Lower leg skin (tissue), 4 donors: ENCODE results near the gene CIAO1. TPM values are rescaled to one million over a fixed set of nuclear protein-coding genes. Genes with fewer than 3 reads are reported as not detected.

Source experiments
- DNase-seq, 2 donors: peaks; one replicate each; pipeline ENCODE4 v3.0.0-alpha.2; 2019; ENCODE audit warnings: low spot score in 2 of 2
- H3K4me3 ChIP-seq: fragments of 200-600 bp; sonication (generic); 2 replicates; pipeline ENCODE4 v1.5.1; 2017; ENCODE audit warnings: mild to moderate bottlenecking, low read depth; ENCODE audit not compliant: poor library complexity, severe bottlenecking
- CTCF ChIP-seq, 3 donors: fragments of 450-650 bp; IDR thresholded peaks; one replicate each; pipeline ENCODE4 v1.5.1; 2016; ENCODE audit warnings: antibody characterized with exemption in 3 of 3, mild to moderate bottlenecking in 3 of 3, moderate library complexity in 2 of 3
- POLR2A ChIP-seq, 2 donors: fragments of 450-650 bp; IDR thresholded peaks; one replicate each; pipeline ENCODE4 v1.6.1; 2016 to 2017; ENCODE audit warnings: antibody characterized with exemption in 2 of 2, mild to moderate bottlenecking in 1 of 2, moderate library complexity in 1 of 2
- WGBS, 2 donors: methylation state at CpG; one replicate each; pipeline ENCODE4 v1.1.5; 2018; 5-methylcytosine and 5-hydroxymethylcytosine counted together
- intact Hi-C: fragments of 100-400 bp; cut with DNase I; formaldehyde crosslinking; loops from one replicate; pipeline ENCODE4 v1.15.0; 2023; ENCODE audit warnings: low total_unique reads
- total RNA-seq, 4 donors: library from RNA; depleted of rRNA; stranded (reverse); fragments of >200 nt; gene quantifications; one replicate each; pipeline ENCODE4 v1.1.0, GENCODE V29; 2016

CIAO1 gene
- total RNA-seq, 4 donors from 2014 or later, result 86.1 to 115 (median 96.2) TPM

DNA sequence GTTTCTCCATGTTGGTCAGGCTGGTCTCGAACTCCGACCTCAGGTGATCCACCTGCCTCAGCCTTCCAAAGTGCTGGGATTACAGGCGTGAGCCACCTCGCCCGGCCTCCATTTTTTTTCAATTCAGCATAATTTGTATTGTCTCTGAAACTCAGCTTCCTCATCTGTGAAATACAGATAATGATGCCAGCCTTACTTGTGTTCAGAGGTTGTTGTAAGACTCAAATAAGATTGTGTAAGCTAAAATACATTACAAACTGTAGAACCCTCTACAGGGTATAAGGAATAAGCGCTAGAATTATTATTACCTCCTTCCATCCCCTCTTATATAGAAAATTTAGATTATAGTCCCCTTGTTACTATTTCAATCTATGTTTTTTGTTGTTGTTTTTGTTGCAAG lies 32.6 kb upstream of the CIAO1 start:
- TF ChIP-seq CTCF (IDR thresholded peaks at IDR 0.05) (no peak), POLR2A (IDR thresholded peaks at IDR 0.05) (no peak)
- H3K4me3 ChIP-seq, result no peak overlapping the region
- no peak for DNase-seq
- intact Hi-C loops, result no loop called here
- WGBS, 2 donors, result 92% methylated on average over 6 of the region's 6 CpGs

DNA sequence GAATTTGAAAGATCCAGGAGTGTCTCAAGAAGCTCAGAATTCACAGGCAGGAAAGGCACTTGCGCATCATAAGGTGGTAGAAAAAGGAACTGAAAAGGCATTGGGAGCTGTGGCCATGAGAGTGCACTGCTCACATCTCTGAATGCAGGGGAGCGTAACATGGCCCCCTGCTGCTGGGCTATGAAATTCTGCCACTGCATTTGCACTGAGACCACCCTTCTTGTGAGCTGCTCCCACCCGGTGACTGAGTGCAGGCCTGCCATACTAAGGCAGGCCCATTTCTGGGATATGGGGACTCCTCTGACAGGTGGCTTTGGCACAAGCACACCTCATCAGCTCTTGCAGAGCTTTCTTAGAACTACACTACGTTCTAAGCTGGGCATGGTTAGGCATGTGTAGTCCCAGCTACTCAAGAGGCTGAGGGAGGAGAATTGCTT lies 32.1 kb upstream of the CIAO1 start:
- TF ChIP-seq CTCF (IDR thresholded peaks at IDR 0.05), result no peak
- no peak for TF ChIP-seq POLR2A (IDR thresholded peaks at IDR 0.05)
- H3K4me3 ChIP-seq, result no peak overlapping the region
- DNase-seq, result no peak
- WGBS, 2 donors, result 83 to 90% methylated on average over 4 of the region's 4 CpGs
- intact Hi-C loops, result no loop called here

GRCh38 chr2:96236882-96237281 lies 29.1 kb upstream of the CIAO1 start:
- TF ChIP-seq POLR2A (IDR thresholded peaks at IDR 0.05), result no peak
- TF ChIP-seq CTCF (IDR thresholded peaks at IDR 0.05), result no peak
- 100% methylated on average over 1 of the region's 1 CpG for WGBS, 2 donors
- intact Hi-C loops, result no loop called here
- DNase-seq, result no peak
- no peak overlapping the region for H3K4me3 ChIP-seq

- no peak for DNase-seq
- H3K4me3 ChIP-seq, result no peak overlapping the region
- intact Hi-C loops, result no loop called here
- TF ChIP-seq POLR2A (IDR thresholded peaks at IDR 0.05) (no peak), CTCF (IDR thresholded peaks at IDR 0.05) (no peak)
- whole genome bisulfite sequencing, 2 donors, result 89 to 100% methylated on average over 3 of the region's 3 CpGs
Measured at GRCh38 chr2:96238266-96238665, 27.8 kb upstream of the CIAO1 start.

DNA sequence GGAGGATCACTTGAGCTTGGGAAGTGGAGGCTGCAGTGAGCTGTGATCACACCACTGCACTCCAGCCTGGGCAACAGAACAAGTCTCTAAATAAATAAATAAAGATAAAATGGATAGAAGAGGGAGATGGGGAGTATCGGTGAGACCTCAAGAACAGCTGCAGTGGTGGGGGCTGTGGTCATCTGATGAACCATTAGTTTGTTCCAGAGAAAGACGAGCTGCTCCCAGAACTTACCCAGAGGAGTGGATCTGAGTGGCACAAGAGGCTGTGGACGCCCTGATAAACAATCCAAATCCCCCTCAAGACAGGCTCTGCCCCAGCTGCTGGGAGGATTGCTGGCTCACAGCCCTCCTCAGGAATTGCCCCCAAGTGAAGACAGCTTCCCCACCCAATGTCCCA lies 26.9 kb upstream of the CIAO1 start:
- intact Hi-C loops, result no loop called here
- no peak overlapping the region for H3K4me3 ChIP-seq
- TF ChIP-seq POLR2A (IDR thresholded peaks at IDR 0.05) (no peak), CTCF (IDR thresholded peaks at IDR 0.05) (no peak)
- WGBS, 2 donors, result 85 to 91% methylated on average over 3 of the region's 3 CpGs
- DNase-seq, result no peak

DNA sequence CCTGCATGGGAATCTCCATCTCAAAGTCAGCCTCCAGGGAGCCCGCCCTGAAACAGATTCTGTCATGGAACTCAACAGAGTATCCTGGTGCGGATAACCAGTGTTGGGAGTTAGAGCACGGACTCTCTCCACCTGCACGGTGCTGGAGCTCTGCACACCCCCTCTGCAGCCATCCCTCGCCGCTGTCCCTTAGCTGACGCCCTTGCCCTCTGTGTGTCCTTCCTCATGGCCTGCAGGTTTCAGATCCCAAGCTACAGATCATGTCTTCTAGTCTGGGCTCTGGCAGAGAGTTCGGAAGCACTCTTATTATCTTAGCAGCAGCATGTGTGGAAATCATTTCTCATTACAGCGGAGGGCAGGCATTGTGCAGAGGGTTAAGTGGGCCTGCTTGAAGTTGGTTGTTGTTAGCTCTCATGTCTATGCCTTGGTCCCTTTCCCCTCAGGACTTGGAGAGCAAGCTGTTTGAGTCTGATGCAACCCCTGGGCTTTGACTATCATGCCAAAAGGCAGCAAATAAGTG lies 26.2 kb upstream of the CIAO1 start:
- no peak overlapping the region for H3K4me3 ChIP-seq
- DNase-seq, result no peak
- 89 to 95% methylated on average over 9 of the region's 9 CpGs for WGBS, 2 donors
- intact Hi-C loops, result loop anchor here (5.0 kb wide), 1 partner anchor 1427 kb away; the partner anchor contains the start of gene C2orf92
- TF ChIP-seq POLR2A (IDR thresholded peaks at IDR 0.05) (no peak), CTCF (IDR thresholded peaks at IDR 0.05) (no peak)
